Epithelial cell of esophagus (primary cell): ENCODE measurements around the gene GAS2.
A peak's percentile ranks its signal among the peaks of the same experiment; 100 is the strongest.

Experiments used
- DNase-seq: peaks from one replicate; pipeline ENCODE4 v3.0.0; 2010; ENCODE audit warnings: low read depth
- H3K4me3 ChIP-seq: 2 replicates; pipeline ENCODE4 v1.5.1; 2011; ENCODE audit warnings: mild to moderate bottlenecking, low read length, control low read depth
- TF ChIP-seq, protein P1 (sequence below): IDR thresholded peaks from 2 replicates; pipeline ENCODE4 v1.5.1; 2011; ENCODE audit warnings: low read depth, mild to moderate bottlenecking, low read length, control low read depth, inconsistent platforms; ENCODE audit not compliant: insufficient read depth; ENCODE audit errors: missing control alignments

Gene GAS2

DNA sequence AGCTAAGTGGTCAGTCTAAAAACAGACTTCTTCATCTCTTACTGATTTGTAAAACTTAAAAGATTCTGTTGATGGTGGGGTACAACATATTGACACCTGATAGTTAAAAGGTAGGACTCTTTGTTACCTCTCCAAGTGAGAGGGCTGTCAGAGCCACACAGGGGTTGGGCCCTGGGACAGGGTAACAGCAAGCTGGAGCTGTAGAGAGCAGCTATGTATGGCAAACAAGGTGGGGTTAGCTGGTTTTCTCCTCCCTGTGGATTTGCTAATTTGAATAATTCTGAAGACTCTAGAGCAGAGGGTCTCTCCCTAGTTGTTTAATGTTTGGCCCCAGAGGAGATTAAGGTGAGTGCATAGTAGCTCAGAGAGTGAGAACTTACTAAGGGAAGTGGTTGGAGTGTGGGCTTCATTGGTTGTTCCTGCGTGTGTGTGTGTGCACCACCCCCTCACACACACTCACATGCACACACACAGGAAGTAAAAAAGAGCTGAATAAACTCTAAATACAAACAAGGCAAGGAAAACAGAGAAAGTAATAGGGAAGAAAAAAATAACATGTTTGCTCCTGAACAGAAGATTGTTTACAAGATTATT lies 9.2 kb upstream of the GAS2 start:
- DNase-seq: no peak
- TF ChIP-seq, protein P1, sequence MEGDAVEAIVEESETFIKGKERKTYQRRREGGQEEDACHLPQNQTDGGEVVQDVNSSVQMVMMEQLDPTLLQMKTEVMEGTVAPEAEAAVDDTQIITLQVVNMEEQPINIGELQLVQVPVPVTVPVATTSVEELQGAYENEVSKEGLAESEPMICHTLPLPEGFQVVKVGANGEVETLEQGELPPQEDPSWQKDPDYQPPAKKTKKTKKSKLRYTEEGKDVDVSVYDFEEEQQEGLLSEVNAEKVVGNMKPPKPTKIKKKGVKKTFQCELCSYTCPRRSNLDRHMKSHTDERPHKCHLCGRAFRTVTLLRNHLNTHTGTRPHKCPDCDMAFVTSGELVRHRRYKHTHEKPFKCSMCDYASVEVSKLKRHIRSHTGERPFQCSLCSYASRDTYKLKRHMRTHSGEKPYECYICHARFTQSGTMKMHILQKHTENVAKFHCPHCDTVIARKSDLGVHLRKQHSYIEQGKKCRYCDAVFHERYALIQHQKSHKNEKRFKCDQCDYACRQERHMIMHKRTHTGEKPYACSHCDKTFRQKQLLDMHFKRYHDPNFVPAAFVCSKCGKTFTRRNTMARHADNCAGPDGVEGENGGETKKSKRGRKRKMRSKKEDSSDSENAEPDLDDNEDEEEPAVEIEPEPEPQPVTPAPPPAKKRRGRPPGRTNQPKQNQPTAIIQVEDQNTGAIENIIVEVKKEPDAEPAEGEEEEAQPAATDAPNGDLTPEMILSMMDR: no peak
- no peak overlapping the region for H3K4me3 ChIP-seq

DNA sequence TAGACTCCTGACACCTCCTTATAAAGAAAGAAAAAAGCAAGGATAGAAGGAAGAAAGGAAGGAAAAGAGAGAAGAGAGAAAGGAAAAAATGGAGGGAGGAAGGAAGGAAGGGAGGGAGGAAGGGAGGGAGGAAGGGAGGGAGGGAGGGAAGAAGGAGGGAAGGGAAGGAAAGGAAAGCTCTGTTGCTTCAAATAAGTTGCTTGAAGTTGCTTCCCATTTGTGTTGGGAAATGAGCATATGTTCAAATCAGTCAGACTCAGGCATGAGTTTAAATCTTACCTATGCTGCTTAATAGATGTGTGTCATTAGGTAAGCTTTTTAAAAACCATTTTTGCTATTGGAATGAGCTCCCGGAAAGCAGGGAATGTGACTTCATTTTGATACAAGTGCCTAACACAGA lies 6.6 kb upstream of the GAS2 start:
- TF ChIP-seq, protein P1: no peak
- no peak overlapping the region for H3K4me3 ChIP-seq
- no peak for DNase-seq

DNA sequence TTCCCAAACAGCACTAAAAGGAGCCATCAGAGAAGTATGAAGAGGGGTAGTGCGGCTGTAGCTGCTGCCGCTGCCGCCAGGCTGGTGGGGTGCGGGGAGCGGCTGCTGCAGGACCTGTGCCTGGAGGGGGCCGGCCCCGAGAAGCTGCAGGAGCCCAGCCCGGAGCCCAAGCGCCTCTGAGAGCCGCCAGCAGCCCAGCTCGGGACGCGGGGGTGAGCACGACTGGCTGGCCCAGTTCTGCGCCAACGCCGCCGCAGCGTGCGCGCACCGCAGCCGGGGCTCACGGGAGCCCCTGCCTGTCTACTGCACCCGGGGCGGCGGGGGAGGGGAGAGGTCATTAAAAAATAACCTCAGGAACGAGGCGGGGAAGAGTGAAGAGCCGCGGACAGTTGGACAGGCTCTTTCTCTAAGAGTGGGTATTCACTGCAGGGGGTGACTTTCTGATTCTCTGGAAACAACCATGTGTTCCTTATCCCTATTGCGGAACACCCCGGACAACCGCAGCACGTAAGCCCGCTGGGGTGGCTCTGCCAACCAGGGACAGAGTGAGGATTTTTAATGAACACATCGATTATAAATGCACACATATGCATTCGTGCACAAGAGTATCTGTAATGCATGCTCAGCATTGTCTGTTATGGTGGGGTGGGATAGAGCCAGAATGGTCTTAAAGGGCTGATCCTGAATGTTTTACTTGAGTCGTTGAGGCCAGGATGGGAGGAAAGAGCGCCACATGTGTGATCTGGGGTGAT lies 453 bp downstream of the GAS2 start:
- DNase-seq: peak; percentile 5
- H3K4me3 ChIP-seq: peak overlapping the region; percentile 9
- TF ChIP-seq, protein P1: no peak

DNA sequence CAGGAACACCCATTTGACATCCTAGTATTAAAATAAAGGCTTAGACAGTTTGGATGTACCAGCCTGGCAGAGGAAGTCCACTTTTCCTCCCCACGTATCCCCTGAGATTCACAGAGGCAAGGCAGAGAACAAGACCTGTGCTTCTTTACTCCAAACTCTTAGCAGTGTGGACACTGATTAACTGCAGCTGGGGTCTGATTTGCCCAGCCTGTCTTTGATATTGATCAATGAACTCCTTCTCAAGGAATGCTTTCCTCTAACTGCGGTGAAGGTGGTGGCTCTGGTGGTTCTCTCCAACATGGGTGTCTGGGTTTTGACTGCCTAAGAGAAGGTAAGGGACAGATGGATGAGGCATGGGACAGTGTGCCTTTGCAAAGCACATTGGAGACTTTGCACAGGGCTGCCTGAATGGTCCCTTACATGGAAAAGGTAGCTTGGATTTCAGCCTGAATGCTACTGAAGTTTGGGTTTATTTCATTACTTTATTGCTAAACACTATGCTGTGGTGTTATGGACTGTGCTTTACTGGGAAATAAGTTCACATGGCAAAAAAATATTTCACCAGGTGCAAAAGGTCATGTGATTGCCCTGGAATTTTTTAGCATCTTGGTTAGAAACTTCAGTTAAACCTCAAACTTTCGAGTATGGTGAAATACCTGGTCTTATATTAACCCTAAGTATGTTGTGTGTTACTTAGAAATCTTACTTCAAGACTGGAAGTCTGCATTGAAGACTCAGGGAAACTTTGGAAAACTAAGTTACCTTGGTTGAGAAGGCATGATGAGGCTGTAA lies 1.8 kb downstream of the GAS2 start:
- TF ChIP-seq, protein P1: no peak

DNA sequence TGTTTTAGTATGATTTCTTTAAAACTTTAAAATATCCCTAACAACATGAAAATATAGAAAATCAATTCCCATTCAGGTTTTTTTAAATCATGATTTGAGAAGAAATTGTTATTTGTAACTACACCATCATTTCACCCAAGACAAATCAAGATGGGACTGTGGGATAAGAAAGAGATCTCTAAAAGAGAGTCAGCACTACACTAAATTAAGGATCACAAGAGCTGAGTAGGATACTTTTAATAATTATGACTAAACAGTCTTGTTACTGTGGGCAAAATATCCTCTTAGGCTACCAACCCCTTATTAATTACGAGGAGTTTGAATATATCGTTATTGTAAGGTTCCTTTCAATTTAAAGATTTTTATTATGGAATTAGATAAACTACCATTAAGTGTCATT lies 3.0 kb downstream of the GAS2 start:
- TF ChIP-seq, protein P1: no peak
- no peak overlapping the region for H3K4me3 ChIP-seq
- no peak for DNase-seq

More for the DNA sequence above, 1.8 kb downstream of the GAS2 start:
- H3K4me3 ChIP-seq: no peak overlapping the region
- no peak for DNase-seq

DNA sequence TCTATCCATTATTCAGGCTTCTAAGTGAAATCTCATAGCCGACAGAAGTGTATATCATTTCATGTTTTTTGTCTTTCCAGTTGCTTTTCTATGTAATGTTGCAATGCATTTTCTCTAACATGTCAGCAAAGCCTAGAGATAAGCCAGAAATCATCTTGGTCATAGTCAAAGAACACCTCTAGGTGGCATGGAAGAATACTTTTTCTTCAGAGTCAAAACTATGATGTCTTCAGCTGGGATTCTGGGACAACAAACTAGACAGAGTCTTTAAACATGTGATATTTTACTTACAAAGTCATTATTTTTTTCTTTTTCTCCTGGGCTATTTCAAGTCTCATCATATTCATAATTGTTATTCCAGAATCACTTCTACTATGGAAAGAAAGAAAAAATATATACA lies 4.4 kb downstream of the GAS2 start:
- DNase-seq: peak; percentile 61
- TF ChIP-seq, protein P1: peak; percentile 54
- H3K4me3 ChIP-seq: no peak overlapping the region

DNA sequence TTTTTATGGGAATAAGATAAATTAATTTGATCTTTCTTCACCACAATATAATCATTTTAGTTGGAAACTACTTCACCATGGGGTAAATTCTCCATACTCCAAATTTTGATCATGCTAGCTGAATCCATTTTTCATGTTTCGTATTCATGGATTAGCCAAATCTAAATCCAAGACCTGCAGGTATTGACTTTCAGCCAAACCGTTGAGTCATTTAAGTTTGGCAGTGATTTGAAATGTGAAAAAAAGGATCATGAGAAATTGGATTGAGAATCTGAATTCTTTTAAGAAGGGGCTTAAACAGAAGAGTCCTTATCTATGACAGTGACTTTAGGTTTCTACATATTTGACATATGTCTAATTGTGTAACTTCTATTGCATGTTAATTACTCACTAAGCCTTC lies 5.3 kb downstream of the GAS2 start:
- H3K4me3 ChIP-seq: no peak overlapping the region
- DNase-seq: peak; percentile 50
- TF ChIP-seq, protein P1: no peak
